HepG2 (cell line): Measurements from ENCODE around the gene VSNL1. TPM values are rescaled to one million over a fixed set of nuclear protein-coding genes. Genes with fewer than 3 reads are reported as not detected.

Source experiments
- ARID3A ChIP-seq: IDR thresholded peaks from 2 replicates; pipeline ENCODE4 v1.6.1; 2012; ENCODE audit warnings: low read depth, low read length, improper control_type of control experiment
- ARID5B ChIP-seq: IDR thresholded peaks from 2 replicates; pipeline ENCODE4 v1.4.0; 2020; ENCODE audit warnings: mild to moderate bottlenecking, missing genetic modification reagents
- SP140L ChIP-seq: sonication (generic); formaldehyde crosslinking; IDR thresholded peaks from 2 replicates; pipeline ENCODE4 v1.4.0; 2020; ENCODE audit warnings: missing genetic modification reagents, borderline replicate concordance
- TEAD3 ChIP-seq: optimal IDR thresholded peaks from 2 replicates; pipeline ENCODE3; 2016; ENCODE audit warnings: borderline replicate concordance
- ZGPAT ChIP-seq: IDR thresholded peaks from 2 replicates; pipeline ENCODE4 v1.6.1; 2016; ENCODE audit warnings: mild to moderate bottlenecking
- ZNF766 ChIP-seq: sonication (generic); formaldehyde crosslinking; IDR thresholded peaks from 2 replicates; pipeline ENCODE4 v1.5.0; 2020; ENCODE audit warnings: missing genetic modification reagents, borderline replicate concordance
- polyA plus RNA-seq, 8 experiments: library from polyadenylated mRNA; depleted of rRNA in 3 of 8; stranded (reverse) in 7 of 8; unstranded in 1 of 8; fragments of >200 nt; fragmentation: Illumina TruSeq in 4 of 8; extraction: Trizol in 4 of 8; gene quantifications; 2 replicates each; pipeline versions ENCODE4 v1.2.1 to v1.2.3, GENCODE V29; 2011 to 2016; ENCODE audit warnings: low read depth in 4 of 8, missing spikeins in 1 of 8, mixed read lengths in 1 of 8; ENCODE audit not compliant: insufficient read depth in 1 of 8
- total RNA-seq, 5 experiments: library from RNA; depleted of rRNA; stranded (reverse); fragments of >200 nt; fragmentation: Illumina TruSeq; extraction: Trizol; gene quantifications; 2 replicates each; pipeline ENCODE4 v1.2.3, GENCODE V29; 2016; ENCODE audit warnings: low read depth in 1 of 5
- TF ChIP-seq, protein P1 (sequence below): sonication (generic); formaldehyde crosslinking; IDR thresholded peaks from 2 replicates; pipeline ENCODE4 v1.5.0; 2020; ENCODE audit warnings: missing genetic modification reagents, mild to moderate bottlenecking, borderline replicate concordance

Gene VSNL1
- total and polyA plus RNA-seq, 2 of the 13 experiments (the other 11 are each of a cell fraction or from before 2014, with no cell fraction given) = 63.2 to 95.9 TPM

- peak; percentile 48; the same call in 1 of the 2 replicates for TF ChIP-seq ARID5B (CRISPR knock-in tag)
- TF ChIP-seq ZGPAT = 0 out of 2 replicates have a peak, but pooled peaks have one; percentile 8
- TF ChIP-seq TEAD3 (CRISPR knock-in tag) = peak; percentile 4
- TF ChIP-seq SP140L (CRISPR knock-in tag) = no peak
- TF ChIP-seq ZNF766 (CRISPR knock-in tag) = no peak
- TF ChIP-seq, protein P1, sequence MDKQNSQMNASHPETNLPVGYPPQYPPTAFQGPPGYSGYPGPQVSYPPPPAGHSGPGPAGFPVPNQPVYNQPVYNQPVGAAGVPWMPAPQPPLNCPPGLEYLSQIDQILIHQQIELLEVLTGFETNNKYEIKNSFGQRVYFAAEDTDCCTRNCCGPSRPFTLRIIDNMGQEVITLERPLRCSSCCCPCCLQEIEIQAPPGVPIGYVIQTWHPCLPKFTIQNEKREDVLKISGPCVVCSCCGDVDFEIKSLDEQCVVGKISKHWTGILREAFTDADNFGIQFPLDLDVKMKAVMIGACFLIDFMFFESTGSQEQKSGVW = no peak
- peak; percentile 72; the same call in 1 of the 2 replicates for TF ChIP-seq ARID3A
- TF ChIP-seq, all 625 proteins: peak for 21
Measured at GRCh38 chr2:17544256-17544655, 3.8 kb downstream of the VSNL1 start (continued).
